ENCODE measurements around the gene GAD1.

The GAD1 gene

DNA sequence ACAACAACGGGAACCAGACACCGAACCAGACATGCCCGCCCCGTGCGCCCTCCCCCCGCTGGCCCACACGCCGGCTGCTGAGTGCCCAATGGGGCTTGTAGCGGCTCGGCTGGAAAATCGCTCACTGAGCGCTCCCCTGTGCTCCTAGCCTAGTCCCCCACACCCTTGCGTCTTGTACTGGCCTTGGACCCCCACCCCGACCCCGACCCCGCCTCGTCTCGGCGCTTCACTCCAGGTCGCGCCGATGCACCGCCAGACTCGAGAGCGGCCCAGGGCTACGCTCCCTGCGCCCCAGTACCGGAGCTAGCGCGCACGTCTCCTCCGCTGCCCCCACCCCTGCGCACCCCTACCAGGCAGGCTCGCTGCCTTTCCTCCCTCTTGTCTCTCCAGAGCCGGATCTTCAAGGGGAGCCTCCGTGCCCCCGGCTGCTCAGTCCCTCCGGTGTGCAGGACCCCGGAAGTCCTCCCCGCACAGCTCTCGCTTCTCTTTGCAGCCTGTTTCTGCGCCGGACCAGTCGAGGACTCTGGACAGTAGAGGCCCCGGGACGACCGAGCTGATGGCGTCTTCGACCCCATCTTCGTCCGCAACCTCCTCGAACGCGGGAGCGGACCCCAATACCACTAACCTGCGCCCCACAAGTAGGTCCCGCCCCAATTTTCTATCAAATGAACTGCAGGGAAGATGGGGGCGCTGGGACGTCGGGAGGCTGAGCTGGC lies 1.5 kb downstream of the GAD1 start:
- no peak overlapping the region for H3K4me3 ChIP-seq (ENCODE audit: low read depth, low read length)
- DNase-seq (ENCODE audit: low read depth) = no peak
- TF ChIP-seq, protein P1, sequence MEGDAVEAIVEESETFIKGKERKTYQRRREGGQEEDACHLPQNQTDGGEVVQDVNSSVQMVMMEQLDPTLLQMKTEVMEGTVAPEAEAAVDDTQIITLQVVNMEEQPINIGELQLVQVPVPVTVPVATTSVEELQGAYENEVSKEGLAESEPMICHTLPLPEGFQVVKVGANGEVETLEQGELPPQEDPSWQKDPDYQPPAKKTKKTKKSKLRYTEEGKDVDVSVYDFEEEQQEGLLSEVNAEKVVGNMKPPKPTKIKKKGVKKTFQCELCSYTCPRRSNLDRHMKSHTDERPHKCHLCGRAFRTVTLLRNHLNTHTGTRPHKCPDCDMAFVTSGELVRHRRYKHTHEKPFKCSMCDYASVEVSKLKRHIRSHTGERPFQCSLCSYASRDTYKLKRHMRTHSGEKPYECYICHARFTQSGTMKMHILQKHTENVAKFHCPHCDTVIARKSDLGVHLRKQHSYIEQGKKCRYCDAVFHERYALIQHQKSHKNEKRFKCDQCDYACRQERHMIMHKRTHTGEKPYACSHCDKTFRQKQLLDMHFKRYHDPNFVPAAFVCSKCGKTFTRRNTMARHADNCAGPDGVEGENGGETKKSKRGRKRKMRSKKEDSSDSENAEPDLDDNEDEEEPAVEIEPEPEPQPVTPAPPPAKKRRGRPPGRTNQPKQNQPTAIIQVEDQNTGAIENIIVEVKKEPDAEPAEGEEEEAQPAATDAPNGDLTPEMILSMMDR (conservative IDR thresholded peaks at IDR 0.05; ENCODE audit: low read depth, low read length) = no peak

DNA sequence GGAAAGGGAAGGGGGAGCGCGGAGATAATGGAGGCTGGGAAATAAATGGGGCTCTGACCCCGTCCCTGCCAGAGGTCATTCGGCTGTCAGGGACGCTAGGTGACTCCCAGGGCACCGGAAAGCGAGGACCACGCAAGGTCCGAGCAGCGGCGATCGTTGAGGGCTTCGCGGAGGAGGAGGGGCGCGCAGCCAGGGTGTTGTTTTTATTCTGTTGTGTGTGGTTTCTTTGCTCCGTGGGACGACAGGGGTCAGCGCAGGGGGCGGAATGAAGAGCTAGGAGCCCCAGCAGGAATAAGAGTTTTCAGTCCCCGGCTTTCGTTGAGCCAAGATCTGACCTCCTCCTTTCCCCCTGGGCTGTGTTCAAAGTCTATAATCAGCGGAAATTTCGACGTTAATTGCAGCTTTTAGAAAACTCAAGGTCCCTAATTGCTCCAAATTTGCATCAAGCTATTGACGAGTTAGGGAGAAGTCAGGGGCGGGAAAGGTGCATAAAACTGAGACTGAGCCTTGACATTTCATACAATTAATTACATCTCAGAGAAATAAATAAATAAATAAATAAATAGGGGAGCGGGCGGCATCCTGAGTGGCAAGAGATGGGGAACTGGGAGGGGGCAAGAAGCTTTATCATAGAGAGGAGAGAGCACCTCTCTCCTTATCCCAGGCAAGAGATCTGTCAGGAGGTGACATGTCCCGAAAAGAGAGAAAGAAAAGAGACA lies 2.2 kb downstream of the GAD1 start:
- no peak for DNase-seq (ENCODE audit: low read depth)
- no peak overlapping the region for H3K4me3 ChIP-seq (ENCODE audit: low read depth, low read length)

DNA sequence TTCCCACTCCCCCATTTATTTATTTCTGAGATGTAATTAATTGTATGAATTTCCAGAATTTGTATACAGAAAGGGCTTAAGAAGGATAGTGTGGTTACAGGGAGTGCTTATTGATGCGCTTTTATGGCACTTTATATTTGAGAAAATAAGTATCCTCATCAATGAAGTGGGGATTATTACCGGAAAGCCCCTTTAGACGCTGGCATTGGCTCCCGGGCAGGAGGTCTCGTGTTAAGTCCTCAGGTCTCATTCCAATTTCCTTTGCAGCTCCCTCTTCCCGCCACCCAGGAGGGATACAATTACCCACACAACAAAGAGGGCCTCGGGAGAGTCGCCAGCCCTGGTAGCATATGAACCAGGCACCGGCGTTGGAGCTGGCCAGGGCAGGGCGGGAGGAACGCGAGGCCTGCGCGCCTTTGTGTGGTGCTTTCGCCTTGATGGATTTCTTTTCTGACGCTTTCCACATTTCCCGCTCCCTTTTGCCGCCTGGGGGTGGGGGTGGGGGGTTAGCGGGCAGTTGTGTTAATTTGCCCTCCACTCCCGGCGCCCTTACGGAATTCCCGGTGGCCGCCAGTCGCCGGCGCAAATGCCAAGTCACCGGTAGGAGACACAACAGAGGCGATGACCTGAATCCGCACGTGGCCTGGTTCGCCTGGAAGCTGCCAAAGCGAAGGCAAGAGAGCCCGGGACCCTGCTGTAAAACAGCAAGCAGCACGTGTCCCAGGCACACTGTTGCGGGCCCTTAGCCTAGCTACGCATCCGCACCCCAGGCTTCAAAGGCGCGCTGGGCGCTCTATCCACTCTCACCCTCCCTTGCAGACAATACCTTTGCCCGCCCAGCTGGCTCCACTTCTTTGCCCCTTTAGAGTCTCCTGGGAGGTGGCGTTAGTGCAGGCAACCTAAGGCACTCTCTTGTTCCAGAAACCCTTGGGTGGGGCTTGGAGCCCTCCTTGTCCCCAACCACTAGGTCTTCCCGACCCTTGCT lies 3.3 kb downstream of the GAD1 start:
- TF ChIP-seq, protein P1 (conservative IDR thresholded peaks at IDR 0.05; ENCODE audit: low read depth, low read length) = no peak
- no peak overlapping the region for H3K4me3 ChIP-seq (ENCODE audit: low read depth, low read length)
- no peak for DNase-seq (ENCODE audit: low read depth)

More for the DNA sequence above, 2.2 kb downstream of the GAD1 start:
- TF ChIP-seq, protein P1 (conservative IDR thresholded peaks at IDR 0.05; ENCODE audit: low read depth, low read length) = no peak

DNA sequence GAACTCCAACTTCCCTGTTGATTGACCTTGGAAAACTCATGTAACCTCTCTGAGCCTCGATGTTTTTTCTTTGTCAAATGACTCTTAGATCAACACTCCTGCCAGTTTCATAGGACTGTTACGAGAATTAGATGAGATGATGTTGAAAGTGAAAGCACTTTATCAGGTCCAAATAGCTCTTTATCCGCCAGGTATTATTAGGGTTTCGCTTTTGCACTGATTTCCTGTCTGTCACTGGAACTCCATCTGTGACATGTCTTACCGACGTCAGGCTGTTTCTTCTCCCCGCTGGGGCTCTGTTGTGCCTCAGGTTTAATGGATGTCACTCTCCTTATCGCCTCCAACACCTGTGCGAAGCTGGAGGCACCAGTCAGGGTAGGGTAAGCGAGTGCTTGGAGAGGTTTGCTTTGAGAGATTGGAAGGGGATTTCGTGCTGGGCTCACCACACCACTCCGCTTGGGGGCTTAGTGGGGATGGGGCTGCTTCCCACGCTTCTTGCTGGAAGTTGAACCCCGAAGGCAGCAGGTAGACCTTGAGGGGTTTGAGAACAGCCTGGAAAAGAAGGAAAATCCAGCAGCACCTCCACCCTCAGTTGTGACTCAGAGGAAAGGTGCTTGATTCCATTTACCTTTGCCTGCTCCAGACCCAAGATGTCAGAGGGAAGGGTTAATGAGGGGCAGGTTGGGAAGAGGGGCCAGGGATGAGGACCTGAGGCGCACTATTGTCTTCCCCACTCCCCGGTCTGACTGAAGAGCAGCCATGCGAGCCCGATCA lies 4.3 kb downstream of the GAD1 start:
- no peak overlapping the region for H3K4me3 ChIP-seq (ENCODE audit: low read depth, low read length)
- no peak for DNase-seq (ENCODE audit: low read depth)
- TF ChIP-seq, protein P1 (conservative IDR thresholded peaks at IDR 0.05; ENCODE audit: low read depth, low read length) = no peak

DNA sequence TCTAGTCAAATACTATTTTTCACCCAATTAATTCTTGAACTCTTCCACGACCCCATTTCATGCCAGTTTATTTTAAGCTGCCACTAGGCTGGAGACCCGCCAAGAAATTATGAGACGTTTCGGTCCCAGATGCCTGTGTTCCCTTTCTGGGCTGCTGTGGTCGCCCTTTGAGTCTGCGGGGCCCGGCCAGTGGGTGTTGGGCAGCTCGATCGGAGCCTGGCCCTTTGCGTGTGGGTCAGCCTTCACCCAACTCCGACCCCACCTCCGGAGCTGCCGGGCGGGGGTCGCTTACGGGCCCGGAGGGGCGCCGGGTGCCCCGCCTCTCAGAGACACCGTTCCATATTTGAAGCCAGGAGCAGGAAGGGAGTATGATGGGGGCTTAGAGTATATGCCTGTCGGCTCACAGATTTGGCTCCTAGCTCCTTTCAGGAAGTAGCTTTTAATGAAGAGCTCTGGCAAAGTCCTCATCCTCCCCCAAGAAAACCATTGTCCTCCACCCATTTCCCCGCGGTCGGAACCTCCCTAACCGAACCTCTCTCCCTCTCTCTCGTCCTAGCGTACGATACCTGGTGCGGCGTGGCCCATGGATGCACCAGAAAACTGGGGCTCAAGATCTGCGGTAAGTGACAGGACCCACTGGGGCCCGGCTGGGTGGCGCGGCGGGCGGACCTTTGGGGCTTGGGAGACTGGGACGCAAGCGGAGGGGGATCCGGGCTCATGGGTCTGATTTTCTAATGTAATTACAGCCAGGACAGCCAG lies 5.0 kb downstream of the GAD1 start:
- H3K4me3 ChIP-seq (ENCODE audit: low read depth, low read length) = no peak overlapping the region
- TF ChIP-seq, protein P1 (conservative IDR thresholded peaks at IDR 0.05; ENCODE audit: low read depth, low read length) = no peak

More for the DNA sequence above, 5.0 kb downstream of the GAD1 start:
- DNase-seq (ENCODE audit: low read depth) = no peak
